ENCODE measurements around the gene XRN2. TPM values are rescaled to one million over a fixed set of nuclear protein-coding genes. Genes with fewer than 3 reads are reported as not detected.
A peak's percentile ranks its signal among the peaks of the same experiment; 100 is the strongest.

The XRN2 gene
- total and polyA plus RNA-seq, 2 of the 13 experiments (the other 11 are each of a cell fraction or from before 2014, with no cell fraction given) = 90.3 to 171 TPM

DNA sequence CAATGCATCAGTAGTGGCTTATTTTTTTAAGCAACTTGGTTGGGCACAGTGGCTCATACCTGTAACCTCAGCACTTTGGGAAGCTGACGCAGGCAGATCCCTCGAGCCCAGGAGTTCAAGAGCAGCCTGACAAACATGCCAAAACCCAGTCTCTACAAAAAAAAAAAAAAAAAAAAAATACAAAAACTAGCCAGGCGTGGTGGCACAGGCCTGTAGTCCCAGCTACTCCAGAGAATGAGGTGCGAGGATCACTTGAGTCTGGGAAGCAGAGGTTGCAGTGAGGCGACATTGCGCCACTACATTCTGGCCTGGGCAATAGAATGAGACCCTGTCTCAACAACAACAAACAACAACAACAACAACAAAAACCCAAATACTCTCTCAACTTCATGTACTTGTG, 44.7 kb upstream of the XRN2 start:
- H3K9ac ChIP-seq (ENCODE audit: insufficient read depth, low read depth, low read length) = no peak overlapping the region

DNA sequence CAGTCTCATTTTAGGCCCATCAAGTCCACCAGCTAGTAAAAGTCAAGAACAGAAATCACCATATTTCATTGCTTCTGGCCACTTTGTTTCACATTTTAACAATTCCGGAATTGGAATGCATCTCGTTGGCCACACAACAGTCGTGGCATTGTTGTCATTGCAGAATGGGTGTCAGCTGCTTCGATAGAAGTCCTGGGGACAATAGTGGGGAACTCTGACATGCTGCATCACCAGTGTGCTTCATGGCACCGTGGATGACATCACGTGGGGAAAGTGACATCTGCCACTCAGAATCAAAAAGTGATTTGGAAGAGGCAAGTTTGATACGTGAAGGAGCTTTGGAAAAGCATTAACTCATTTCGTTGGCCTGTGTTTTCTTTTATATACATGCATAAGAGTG, 43.8 kb upstream of the XRN2 start:
- DNase-seq (ENCODE audit: low spot score) (no peak), ATAC-seq (no peak), FAIRE-seq (peak; percentile 50)
- Histone ChIP-seq H3K27ac (ENCODE audit: extremely low read length, insufficient read depth, low read length) (no peak overlapping the region), H3K4me1 (ENCODE audit: insufficient read depth, low read length) (peaks cover 12% of the 10 kb centered on the region), H3K79me2 (ENCODE audit: insufficient read depth, low read length) (no peaks in the 10 kb centered on the region), H4K20me1 (ENCODE audit: insufficient read depth, low read length) (no peaks in the 10 kb centered on the region), H3K4me3 (replicated peaks in 1 of 3; ENCODE audit: insufficient read depth in 1 of 3, low read depth in 2 of 3, low read length in 3 of 3) (no peak overlapping the region), H3K36me3 (replicated peaks in 1 of 2; ENCODE audit: control insufficient read depth in 1 of 2, insufficient read depth in 2 of 2, low read length in 2 of 2) (no peaks in the 10 kb centered on the region), H2AFZ (ENCODE audit: low read length) (no peak overlapping the region), H3K9ac (ENCODE audit: insufficient read depth, low read depth, low read length) (no peak overlapping the region), H3K4me2 (ENCODE audit: low read depth, low read length) (no peak overlapping the region), H3K27me3 (ENCODE audit: control insufficient read depth in 1 of 2, insufficient read depth in 2 of 2, low read length in 2 of 2) (no peaks in the 10 kb centered on the region), H3K9me3 (ENCODE audit: low read length) (no peaks in the 10 kb centered on the region)
- in situ Hi-C loops (cut with HindIII; ENCODE audit: extremely low pct_ligation_motif_present, low pct_unique_long_range_greater_than_20kb) (no loop called here), intact Hi-C loops (cut with micrococcal nuclease; ENCODE audit: unreplicated experiment) (no loop called here)
- POLR2A ChIA-PET = no interaction called here
- CTCF ChIA-PET (ENCODE audit: low intra/inter-chr PET ratio, low total read pairs) = no interaction called here
- BruUV-seq (replicated peaks) = no TSS peak
- 58% methylated on average over 8 of the region's 8 CpGs for WGBS (ENCODE audit: low lambda C conversion rate)
- no peak for TF ChIP-seq ZNF775 (CRISPR knock-in tag; IDR thresholded peaks at IDR 0.05; ENCODE audit: borderline replicate concordance)
- peak; percentile 54 for TF ChIP-seq CREB1 (IDR thresholded peaks at IDR 0.05)
- TF ChIP-seq CREB1 (CRISPR knock-in tag; IDR thresholded peaks at IDR 0.05) = no peak

More for the DNA sequence above, 44.7 kb upstream of the XRN2 start:
- H3K4me2 ChIP-seq (ENCODE audit: low read depth, low read length) = no peak overlapping the region
- POLR2A ChIA-PET = no interaction called here
- no peaks in the 10 kb centered on the region for H3K79me2 ChIP-seq (ENCODE audit: insufficient read depth, low read length)
- CTCF ChIA-PET (ENCODE audit: low intra/inter-chr PET ratio, low total read pairs) = no interaction called here
- no peak overlapping the region for H3K4me3 ChIP-seq (replicated peaks in 1 of 3; ENCODE audit: insufficient read depth in 1 of 3, low read depth in 2 of 3, low read length in 3 of 3)
- no peaks in the 10 kb centered on the region for H3K36me3 ChIP-seq (replicated peaks in 1 of 2; ENCODE audit: control insufficient read depth in 1 of 2, insufficient read depth in 2 of 2, low read length in 2 of 2)
- in situ Hi-C loops (cut with HindIII; ENCODE audit: extremely low pct_ligation_motif_present, low pct_unique_long_range_greater_than_20kb) = no loop called here
- no peak overlapping the region for H3K27ac ChIP-seq (ENCODE audit: extremely low read length, insufficient read depth, low read length)
- no peak for DNase-seq (ENCODE audit: low spot score)
- peaks cover 12% of the 10 kb centered on the region for H3K4me1 ChIP-seq (ENCODE audit: insufficient read depth, low read length)
- H4K20me1 ChIP-seq (ENCODE audit: insufficient read depth, low read length) = no peaks in the 10 kb centered on the region
- FAIRE-seq = peak; percentile 77
- 47% methylated on average over 6 of the region's 6 CpGs for WGBS (ENCODE audit: low lambda C conversion rate)
- intact Hi-C loops (cut with micrococcal nuclease; ENCODE audit: unreplicated experiment) = no loop called here
- no peak overlapping the region for H2AFZ ChIP-seq (ENCODE audit: low read length)
- H3K9me3 ChIP-seq (ENCODE audit: low read length) = no peaks in the 10 kb centered on the region
- no TSS peak for BruUV-seq (replicated peaks)
- no peak for TF ChIP-seq NFATC3 (CRISPR knock-in tag; IDR thresholded peaks at IDR 0.05)
- 0 out of 2 replicates have a peak, but pooled peaks have one; percentile 22 for TF ChIP-seq CEBPB (IDR thresholded peaks at IDR 0.05; ENCODE audit: borderline replicate concordance, low read depth, low read length)
- no peak for ATAC-seq
- H3K27me3 ChIP-seq (ENCODE audit: control insufficient read depth in 1 of 2, insufficient read depth in 2 of 2, low read length in 2 of 2) = no peaks in the 10 kb centered on the region

Data from HepG2 (cell line).